C1 segment of cervical spinal cord (tissue), 14 donors: ENCODE measurements around the gene MTMR1.

Experiments
- DNase-seq, 14 donors: peaks; one replicate each; lab custom pipeline; 2025; lab: John Stamatoyannopoulos, UW

Gene MTMR1

GRCh38 chrX:150696866-150697265, 3.7 kb downstream of the MTMR1 start:
- DNase-seq, result no peak

DNA sequence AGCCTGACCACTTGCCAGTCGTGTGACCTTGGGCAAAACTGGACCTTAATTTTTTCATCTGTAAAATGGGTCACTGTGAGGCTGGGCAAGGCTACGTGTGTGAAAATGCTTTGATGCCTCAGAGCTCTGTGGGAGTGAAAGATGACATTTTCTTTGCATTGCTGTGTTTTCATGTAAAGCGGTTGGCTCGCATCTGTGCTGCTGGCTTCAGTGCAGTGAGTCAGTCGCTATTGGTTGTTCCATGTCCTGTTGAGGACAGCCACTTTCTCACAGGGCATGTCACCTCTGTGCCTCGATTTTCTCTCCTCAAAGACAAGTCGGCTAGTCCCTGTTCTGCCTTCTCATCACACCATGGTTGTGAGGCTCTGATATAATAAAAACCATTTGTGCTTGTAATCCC, 4.4 kb downstream of the MTMR1 start:
- DNase-seq, result no peak

- DNase-seq, result no peak
These were observed 5.8 kb downstream of the MTMR1 start for GRCh38 chrX:150698981-150699380.

- peak in 1 of 14 donors; percentile 11 for DNase-seq
These were observed 6.9 kb downstream of the MTMR1 start for GRCh38 chrX:150700107-150700506.

DNA sequence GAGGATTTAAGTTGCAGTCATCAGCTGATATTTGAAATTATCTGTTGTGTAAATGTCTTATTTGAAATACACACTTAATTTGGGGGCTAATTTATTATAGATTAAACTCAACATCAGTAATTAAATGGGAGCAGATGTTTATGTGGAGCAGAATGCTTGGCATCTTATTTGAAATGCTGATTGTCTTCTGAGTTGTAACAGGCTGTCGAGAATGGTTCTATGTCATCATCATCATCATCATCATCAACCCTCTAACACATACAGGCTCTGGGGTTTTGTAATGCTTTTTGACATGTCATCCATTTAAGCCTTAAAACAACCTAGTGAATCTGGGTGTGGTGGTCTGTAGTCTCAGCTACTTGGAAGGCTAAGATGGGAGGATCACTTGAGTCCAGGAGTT, 8.2 kb downstream of the MTMR1 start:
- DNase-seq, result no peak

DNA sequence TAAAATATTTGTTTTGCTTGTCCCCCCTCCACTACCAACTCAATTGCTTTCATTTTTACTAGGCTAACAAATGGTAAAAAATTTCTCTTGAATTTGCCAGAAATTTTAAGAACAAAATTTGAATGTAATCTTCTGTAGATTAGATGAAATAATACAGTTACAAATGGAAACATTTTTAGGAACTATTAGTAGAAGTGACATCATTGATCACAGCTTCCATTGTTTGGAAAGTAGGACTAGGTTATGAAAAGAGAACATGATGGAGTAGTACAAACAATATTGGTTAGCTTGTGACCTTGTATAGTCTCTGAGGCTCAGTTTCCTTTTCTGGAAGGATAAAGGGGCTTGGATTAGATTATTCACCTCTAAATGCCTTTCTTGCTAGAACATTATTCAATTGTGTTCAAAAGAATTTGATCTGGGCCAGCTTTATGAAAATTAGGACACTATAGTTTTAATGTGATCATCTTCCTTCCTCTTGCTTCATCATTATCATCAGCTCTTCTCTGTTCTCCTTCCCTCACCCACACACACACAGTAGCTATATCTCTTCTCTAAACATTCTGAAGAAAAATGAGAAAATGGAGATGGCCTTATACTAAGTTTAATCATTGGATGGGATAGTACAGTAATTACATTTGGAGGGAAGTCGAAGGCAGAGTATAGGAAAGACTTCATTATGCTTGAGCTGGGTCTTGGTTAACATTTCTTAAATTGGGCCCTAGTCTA, 9.9 kb downstream of the MTMR1 start:
- no peak for DNase-seq

GRCh38 chrX:150703695-150703974, 10.4 kb downstream of the MTMR1 start:
- DNase-seq, result no peak

- DNase-seq, result no peak
These were observed 10.9 kb downstream of the MTMR1 start for GRCh38 chrX:150704030-150704613.

GRCh38 chrX:150712619-150713018, 19.4 kb downstream of the MTMR1 start:
- DNase-seq, result no peak

DNA sequence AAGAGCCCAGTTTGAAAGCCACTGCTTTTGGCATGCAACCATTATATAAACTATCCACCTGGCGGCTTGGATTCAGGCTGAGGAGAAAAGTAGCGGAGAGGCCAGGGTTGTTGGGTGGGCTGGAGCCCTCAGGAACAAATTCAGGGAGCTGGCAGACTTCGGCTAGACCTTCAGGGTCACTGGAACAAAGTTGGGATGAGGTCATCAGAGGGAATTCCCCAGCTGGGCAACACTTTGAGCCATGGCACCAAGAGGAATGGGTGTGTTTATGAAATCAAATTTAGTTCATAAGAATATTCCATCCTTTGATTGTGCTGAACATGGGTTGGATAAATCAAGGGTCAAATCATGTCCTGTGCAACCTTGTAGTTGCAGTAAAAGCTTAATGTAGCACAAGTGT, 22.0 kb downstream of the MTMR1 start:
- DNase-seq, result no peak

DNA sequence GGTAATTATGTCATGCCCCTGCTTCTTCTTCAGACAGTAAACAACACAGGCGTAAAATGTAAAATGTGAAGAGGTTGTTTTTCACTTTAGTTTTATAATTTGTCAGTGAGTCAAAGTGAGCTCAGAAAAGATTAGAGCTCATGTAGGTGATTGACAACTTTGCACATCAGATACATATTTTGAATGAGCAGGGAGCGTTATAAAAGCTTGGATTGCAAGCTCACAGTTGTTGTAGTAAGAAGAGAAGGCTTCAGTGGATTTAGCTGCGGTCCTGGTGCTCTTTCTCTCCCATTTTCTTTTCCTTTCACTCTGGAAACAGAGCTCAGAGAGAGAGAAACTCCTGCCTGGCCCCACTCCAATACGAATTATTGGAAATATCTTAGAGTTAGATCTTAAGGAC, 26.4 kb downstream of the MTMR1 start:
- DNase-seq, result no peak

DNA sequence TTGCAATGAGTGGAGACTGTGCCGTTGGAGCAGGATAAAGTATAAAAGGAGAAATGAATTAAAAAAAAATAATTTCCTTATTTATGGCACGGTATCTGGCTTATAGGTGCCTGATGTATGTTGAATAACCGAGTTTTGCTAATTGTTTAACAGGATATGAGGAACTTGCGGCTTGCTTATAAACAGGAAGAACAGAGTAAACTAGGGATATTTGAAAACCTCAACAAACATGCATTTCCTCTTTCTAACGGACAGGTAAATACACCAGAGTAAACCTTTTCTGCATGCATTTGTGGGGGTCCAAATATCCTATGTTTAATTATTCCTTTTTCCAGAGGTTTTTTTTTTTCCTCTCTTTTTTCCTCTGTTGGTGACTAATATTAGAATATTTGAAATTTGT, 36.8 kb downstream of the MTMR1 start:
- no peak for DNase-seq

DNA sequence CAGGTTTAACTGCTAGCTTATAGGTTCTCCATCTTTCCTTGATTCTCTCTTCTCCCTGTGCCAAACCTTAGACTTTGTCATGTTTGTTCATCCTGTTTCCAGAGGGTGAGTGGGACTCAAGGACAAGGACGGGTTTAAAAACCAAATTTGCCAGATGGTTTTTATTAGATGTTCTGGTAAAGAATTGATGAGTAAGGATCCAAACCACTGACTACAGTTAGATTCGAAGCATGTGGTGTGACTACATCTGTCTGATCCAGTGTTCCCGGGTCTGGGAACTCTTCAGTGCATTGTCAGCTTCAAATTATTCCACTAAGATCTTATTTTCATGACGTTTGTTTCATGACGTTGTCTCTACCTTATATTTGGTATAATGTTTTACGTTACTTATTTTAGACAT, 37.5 kb downstream of the MTMR1 start:
- DNase-seq, result no peak

DNA sequence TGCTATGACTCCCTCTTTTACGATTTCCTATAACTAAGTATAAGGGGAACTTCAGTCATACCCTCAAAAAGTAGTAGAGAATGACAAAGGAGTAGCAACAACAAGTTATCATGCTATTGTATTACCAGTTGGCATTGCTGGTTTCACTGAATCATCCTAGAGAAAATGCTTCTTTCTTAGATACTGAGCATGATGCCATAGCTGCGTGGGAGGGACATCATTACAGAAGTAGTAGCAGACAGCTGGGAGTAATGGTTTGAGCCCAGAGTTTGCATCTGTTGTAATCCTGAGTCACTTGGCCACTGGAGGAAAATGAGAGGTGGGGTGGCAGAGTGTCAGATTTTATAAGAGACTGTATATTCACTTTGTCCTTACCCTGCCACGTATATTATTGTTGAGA, 38.6 kb downstream of the MTMR1 start:
- DNase-seq, result no peak

GRCh38 chrX:150736475-150736874, 43.3 kb downstream of the MTMR1 start:
- no peak for DNase-seq

- DNase-seq, result no peak
These were observed 58.9 kb downstream of the MTMR1 start for GRCh38 chrX:150752124-150752523.

DNA sequence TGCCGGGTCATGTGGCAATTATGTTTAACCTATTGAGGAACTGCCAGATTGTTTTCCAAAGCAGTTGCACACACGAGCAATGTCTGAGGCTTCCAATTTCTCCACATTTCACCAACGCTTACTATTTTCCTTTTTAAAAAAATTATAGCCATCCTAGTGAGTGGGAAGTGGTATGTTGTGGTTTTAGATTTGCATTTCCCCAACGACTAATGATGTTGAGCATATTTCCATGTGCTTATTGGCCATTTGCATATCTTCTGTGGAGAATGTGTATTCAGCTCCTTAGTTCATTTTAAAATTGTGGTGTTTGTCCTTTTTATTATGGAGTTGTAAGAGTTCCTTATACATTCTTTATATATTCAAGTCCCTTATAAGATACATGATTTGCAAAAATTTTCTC, 60.2 kb downstream of the MTMR1 start:
- no peak for DNase-seq

DNA sequence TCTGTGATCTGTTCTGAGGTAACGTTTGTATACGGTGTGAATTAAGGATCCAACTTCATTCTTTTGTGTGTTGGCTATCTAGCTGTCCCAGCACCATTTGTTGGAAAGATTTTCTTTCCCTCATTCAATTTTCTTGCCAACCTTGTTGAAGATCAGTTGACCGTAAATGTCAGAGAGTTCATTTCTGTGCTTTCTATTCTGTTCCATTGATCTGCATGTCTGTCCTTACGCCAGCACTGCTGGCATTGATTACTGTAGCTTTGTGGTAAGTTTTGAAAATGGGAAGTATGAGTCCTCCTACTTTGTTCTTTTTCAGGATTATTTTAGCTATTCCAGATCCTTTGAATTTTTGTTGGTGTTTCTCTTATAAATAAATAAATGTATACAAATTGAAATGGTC, 60.8 kb downstream of the MTMR1 start:
- no peak for DNase-seq

- DNase-seq, result no peak
These were observed 64.2 kb downstream of the MTMR1 start for GRCh38 chrX:150757371-150757770.

DNA sequence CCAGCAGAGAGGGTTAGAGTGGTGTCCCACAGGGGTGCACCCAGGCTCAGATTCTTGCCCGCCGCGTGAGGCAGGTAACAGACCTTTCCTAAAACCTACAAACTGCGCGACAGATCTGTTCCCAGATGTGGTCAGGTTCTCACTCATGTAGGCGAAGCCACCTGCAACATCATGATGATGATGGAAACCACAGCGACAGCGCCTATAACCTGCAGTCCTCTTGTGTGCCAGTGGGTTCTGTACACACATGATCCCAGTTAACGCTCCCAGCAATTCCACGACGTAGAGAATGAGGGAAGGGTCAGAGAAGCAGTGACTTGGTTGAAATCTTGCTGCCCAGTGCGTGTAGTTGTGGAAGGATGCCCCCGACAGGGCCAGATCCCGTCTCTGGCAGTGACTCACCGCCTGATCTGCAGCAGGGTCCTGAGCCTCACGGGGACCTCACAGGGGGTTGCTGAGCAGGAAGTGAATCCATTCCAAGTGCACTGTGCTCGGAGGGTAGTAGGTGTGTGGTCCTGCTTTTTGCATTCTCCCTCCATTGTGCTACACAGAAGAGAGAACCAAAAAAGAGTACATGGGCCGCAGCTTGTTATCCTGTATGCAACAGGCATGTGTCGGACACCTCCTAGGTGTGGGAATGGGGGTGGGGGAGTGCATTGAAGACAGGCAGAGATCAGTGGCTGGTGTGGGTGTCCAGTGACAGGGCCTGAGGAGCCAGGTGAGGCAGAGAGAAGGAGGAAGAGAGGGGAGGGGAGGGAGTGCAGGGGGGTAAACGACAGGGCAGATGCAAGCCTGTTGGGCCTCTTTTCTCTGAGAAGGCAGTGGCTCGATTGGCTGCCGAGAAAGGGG, 66.6 kb downstream of the MTMR1 start:
- no peak for DNase-seq

GRCh38 chrX:150761176-150761818, 68.1 kb downstream of the MTMR1 start:
- DNase-seq, result no peak

DNA sequence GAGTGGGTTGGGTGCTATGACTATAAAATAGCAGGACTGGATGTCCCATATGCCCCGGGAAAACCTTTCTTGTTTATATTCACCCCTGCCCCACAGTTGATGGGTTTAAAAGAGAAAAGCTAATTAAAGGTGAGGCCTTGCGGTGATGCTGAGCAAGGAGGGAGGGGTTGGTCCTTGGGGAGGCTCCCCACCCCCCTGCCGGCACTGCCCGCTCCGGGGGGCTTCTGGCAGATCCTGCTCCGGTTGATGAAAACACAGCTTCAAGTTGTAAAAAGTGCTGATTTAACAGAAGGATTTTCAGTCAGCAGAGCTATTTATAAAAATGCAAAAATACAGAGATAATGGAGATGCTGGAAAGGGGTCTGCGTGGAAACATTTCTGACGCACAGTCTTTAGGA, 68.6 kb downstream of the MTMR1 start:
- no peak for DNase-seq
